MM.1S (cell line): ENCODE measurements around the gene CNKSR3.

Source experiments
- CTCF ChIP-seq: fragments of 300-600 bp; sonication (generic); IDR thresholded peaks from 2 replicates; pipeline ENCODE4 v1.5.1; 2016; ENCODE audit warnings: antibody characterized with exemption, low read length, mixed read lengths
- EZH2 ChIP-seq: fragments of 300-600 bp; sonication (generic); optimal IDR thresholded peaks from 2 replicates; pipeline ENCODE3; 2017; ENCODE audit warnings: low read depth, mild to moderate bottlenecking, antibody characterized with exemption, low read length, mixed read lengths

GRCh38 chr6:154534531-154534930, 24.0 kb upstream of the CNKSR3 start:
- TF ChIP-seq CTCF = no peak
- TF ChIP-seq EZH2 = no peak
